LNCaP clone FGC (cell line): ENCODE results near the gene GPC6.

Source experiments
- DNase-seq: peaks from one replicate; pipeline ENCODE4 v3.0.0-alpha.2; 2011; ENCODE audit warnings: low read depth
- H3K4me3 ChIP-seq: 2 replicates; pipeline ENCODE4 v1.5.1; 2011; ENCODE audit warnings: mild to moderate bottlenecking, low read depth, low read length, control low read depth
- TF ChIP-seq, protein P1 (sequence below): IDR thresholded peaks from 2 replicates; pipeline ENCODE4 v1.5.1; 2012; ENCODE audit warnings: mild to moderate bottlenecking; ENCODE audit not compliant: control insufficient read depth, insufficient read depth; ENCODE audit errors: extremely low read depth

Gene GPC6

GRCh38 chr13:93230261-93230855, 3.8 kb downstream of the GPC6 start:
- DNase-seq, result no peak
- no peak overlapping the region for H3K4me3 ChIP-seq
- TF ChIP-seq, protein P1, sequence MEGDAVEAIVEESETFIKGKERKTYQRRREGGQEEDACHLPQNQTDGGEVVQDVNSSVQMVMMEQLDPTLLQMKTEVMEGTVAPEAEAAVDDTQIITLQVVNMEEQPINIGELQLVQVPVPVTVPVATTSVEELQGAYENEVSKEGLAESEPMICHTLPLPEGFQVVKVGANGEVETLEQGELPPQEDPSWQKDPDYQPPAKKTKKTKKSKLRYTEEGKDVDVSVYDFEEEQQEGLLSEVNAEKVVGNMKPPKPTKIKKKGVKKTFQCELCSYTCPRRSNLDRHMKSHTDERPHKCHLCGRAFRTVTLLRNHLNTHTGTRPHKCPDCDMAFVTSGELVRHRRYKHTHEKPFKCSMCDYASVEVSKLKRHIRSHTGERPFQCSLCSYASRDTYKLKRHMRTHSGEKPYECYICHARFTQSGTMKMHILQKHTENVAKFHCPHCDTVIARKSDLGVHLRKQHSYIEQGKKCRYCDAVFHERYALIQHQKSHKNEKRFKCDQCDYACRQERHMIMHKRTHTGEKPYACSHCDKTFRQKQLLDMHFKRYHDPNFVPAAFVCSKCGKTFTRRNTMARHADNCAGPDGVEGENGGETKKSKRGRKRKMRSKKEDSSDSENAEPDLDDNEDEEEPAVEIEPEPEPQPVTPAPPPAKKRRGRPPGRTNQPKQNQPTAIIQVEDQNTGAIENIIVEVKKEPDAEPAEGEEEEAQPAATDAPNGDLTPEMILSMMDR, result no peak

DNA sequence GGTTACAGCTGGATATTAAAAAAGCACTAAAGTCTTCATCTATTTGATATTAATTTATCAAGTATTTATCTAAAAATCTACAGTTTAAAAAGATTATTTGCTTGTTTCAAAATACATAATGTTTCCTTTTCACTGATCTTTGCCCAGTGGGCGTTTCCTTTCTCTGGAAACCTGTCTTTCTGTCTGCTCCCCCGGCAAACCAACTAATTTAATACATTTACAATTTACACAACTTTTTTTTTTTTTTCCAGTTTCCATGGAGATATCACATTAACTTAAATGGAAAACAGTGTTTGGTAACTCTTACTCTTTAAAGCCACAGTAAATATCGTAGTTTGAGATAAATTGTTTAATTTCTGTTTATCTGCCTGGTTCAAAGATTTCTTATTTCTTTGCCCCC, 5.3 kb downstream of the GPC6 start:
- DNase-seq, result no peak
- H3K4me3 ChIP-seq, result no peak overlapping the region
- TF ChIP-seq, protein P1, result no peak

DNA sequence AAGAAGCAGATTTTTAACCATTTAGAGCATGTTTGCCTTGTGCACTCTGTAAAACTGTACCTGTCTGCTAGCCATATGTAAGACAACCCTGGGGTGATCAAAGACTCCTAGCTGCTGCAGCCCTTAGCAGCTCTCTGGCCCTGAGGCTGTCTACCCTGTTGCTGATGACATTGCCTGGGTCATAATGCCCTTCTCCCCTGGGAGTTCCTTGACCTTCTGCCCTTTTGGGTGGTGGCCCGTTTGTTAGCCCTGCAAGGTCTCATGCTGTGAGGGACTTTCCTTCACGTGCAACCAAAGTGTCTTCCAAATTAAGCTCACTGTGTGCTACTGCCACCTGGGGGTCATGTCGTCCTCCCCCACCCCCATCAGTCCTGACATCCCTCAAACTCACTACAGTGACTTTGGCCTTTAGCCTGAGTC, 7.4 kb downstream of the GPC6 start:
- TF ChIP-seq, protein P1, result no peak
- no peak for DNase-seq
- H3K4me3 ChIP-seq, result no peak overlapping the region

DNA sequence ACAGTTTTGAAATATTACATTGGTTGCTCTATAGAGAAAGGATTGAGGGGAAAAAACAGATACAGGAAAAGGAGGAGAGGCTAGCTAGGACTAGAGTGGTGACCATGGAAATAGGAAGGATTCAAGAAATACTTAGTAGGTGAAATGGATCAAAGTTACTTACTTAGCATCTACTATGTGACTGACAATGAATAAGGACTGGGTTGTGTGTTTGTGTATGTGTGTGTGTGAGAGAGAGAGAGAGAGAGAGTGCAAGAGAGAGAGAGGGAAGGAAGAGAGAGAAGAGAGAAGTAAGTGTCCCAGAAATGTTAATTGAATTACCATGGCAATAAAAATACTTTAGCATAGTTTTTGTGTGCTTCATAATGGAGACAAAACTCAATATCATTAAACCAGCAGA, 7.9 kb downstream of the GPC6 start:
- TF ChIP-seq, protein P1, result no peak
- no peak for DNase-seq

DNA sequence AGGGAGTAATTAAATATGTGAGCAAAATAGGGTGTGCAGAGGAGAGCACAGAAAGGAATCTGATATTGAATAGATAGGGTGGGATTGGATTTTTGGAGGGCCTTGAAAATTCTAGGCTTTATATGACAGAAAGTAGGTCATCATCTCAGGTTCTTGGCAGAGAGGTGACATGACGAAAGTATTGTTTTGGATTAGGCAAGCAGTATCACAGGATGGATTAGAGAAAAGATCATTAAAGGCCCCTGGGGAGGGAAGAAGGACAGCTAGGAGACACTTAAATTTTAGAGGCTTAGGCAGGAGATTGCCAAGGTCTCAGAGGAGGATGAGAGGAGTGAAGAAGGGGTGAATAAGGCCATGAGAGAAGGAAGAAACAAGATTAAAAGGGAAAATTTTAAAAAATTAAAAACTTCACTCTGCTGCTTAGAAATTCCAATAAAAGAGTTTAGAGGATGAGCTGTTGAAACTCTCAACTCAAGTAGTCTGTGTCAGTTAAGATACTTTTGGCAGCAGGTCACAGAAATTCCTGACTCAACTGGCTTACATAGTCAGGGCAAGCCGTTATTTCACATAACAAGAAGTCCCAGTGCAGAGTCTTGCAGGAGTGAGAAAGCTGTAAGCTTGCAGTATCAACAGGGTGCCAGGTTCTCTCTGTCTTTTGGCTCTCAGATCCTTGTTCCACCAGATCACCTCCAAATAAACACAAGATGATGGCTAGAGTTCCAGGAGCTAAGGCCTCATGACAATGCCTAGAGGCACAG, 8.8 kb downstream of the GPC6 start:
- no peak for DNase-seq
- H3K4me3 ChIP-seq, result no peak overlapping the region
- TF ChIP-seq, protein P1, result no peak

More for the DNA sequence above, 7.9 kb downstream of the GPC6 start:
- H3K4me3 ChIP-seq, result no peak overlapping the region

DNA sequence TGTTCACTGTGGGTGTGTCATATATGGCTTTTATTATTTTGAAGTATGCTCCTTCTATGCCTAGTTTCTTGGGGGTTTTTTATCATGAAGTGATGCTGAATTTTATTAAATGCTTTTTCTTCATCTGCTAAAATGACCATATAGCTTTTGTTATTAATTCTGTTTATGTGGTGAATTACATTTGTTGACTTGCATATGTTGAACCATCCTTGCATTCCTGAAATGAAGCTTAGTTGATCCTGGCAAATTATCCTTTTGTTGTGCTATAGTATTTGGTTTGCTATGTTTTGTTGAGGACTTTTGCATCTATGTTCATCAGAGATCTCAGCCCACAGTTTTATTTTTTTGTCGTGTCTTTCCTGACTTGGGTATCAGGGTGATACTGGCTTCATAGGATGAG, 12.1 kb downstream of the GPC6 start:
- TF ChIP-seq, protein P1, result no peak
- no peak overlapping the region for H3K4me3 ChIP-seq
- no peak for DNase-seq
